Progenitor cell of endocrine pancreas (in vitro differentiated cells): Measurements from ENCODE around the gene CCDC158. TPM values are rescaled to one million over a fixed set of nuclear protein-coding genes. Genes with fewer than 3 reads are reported as not detected.
"Not testable (repeated sequence)": the region's sequence is repeated elsewhere in the genome, so short reads cannot be mapped to it uniquely, and the experiment has no call there.

Source experiments
- DNase-seq: peaks from one replicate; pipeline ENCODE4 v3.0.0; 2021; ENCODE audit warnings: low spot score; ENCODE audit not compliant: unreplicated experiment
- H3K27ac Mint-ChIP-seq: 2 replicates; pipeline ENCODE4 v1.8.0; 2021; ENCODE audit warnings: mild to moderate bottlenecking, moderate library complexity, mixed read lengths
- H3K27me3 Mint-ChIP-seq: 2 replicates; pipeline ENCODE4 v1.8.0; 2021; ENCODE audit warnings: mixed read lengths
- H3K36me3 Mint-ChIP-seq: 2 replicates; pipeline ENCODE4 v1.8.0; 2022; ENCODE audit warnings: mixed read lengths; ENCODE audit not compliant: insufficient read depth
- H3K4me1 Mint-ChIP-seq: 2 replicates; pipeline ENCODE4 v1.8.0; 2021; ENCODE audit warnings: low read depth, mixed read lengths
- H3K4me3 Mint-ChIP-seq: 2 replicates; pipeline ENCODE4 v1.8.0; 2021; ENCODE audit warnings: low read depth, mild to moderate bottlenecking, moderate library complexity, mixed read lengths
- H3K9me3 Mint-ChIP-seq: 2 replicates; pipeline ENCODE4 v1.8.0; 2021; ENCODE audit warnings: low read depth, mixed read lengths
- CTCF ChIP-seq: fragments of 200-600 bp; sonication (generic); IDR thresholded peaks from one replicate; pipeline ENCODE4 v1.5.0; 2021; ENCODE audit warnings: antibody characterized with exemption, mild to moderate bottlenecking; ENCODE audit not compliant: unreplicated experiment
- total RNA-seq: library from RNA; stranded (reverse); gene quantifications from 2 replicates; pipeline ENCODE4 v1.2.1, GENCODE V29; 2021

The CCDC158 gene
- total RNA-seq, 1 donor from 2014 or later, result not detected

- Mint-ChIP-seq H3K4me3 (no peak overlapping the region), H3K27me3 (no peaks in the 10 kb centered on the region), H3K27ac (no peak overlapping the region), H3K4me1 (peaks cover 6% of the 10 kb centered on the region), H3K36me3 (peaks cover 11% of the 10 kb centered on the region), H3K9me3 (peaks cover 17% of the 10 kb centered on the region)
- no peak for TF ChIP-seq CTCF
- DNase-seq, result no peak
Observed at GRCh38 chr4:76296286-76296820, 124.6 kb downstream of the CCDC158 start.

GRCh38 chr4:76293772-76294171 lies 127.2 kb downstream of the CCDC158 start:
- H3K27me3 Mint-ChIP-seq, result no peaks in the 10 kb centered on the region
- H3K36me3 Mint-ChIP-seq, result peaks cover 11% of the 10 kb centered on the region
- DNase-seq, result no peak
- no peak overlapping the region for H3K4me3 Mint-ChIP-seq
- no peak for TF ChIP-seq CTCF
- peaks cover 2% of the 10 kb centered on the region for H3K4me1 Mint-ChIP-seq
- H3K9me3 Mint-ChIP-seq, result peaks cover 17% of the 10 kb centered on the region
- no peak overlapping the region for H3K27ac Mint-ChIP-seq

GRCh38 chr4:76292730-76293129 lies 128.2 kb downstream of the CCDC158 start:
- Mint-ChIP-seq H3K9me3 (peaks cover 15% of the 10 kb centered on the region), H3K36me3 (peaks cover 5% of the 10 kb centered on the region), H3K4me3 (no peak overlapping the region), H3K4me1 (peaks cover 2% of the 10 kb centered on the region), H3K27ac (no peak overlapping the region), H3K27me3 (no peaks in the 10 kb centered on the region)
- TF ChIP-seq CTCF, result no peak
- DNase-seq, result no peak

GRCh38 chr4:76287811-76288210 lies 133.1 kb downstream of the CCDC158 start:
- H3K27ac Mint-ChIP-seq, H3K27me3 Mint-ChIP-seq, H3K4me1 Mint-ChIP-seq, H3K4me3 Mint-ChIP-seq, DNase-seq, H3K36me3 Mint-ChIP-seq: not testable (repeated sequence)
- H3K9me3 Mint-ChIP-seq, result peaks cover 18% of the 10 kb centered on the region

- Mint-ChIP-seq H3K4me1 (peaks cover 8% of the 10 kb centered on the region), H3K27ac (no peak overlapping the region)
Observed at GRCh38 chr4:76283900-76284299, 137.0 kb downstream of the CCDC158 start.

More at GRCh38 chr4:76283900-76284299, 137.0 kb downstream of the CCDC158 start:
- no peaks in the 10 kb centered on the region for H3K27me3 Mint-ChIP-seq
- peaks cover 18% of the 10 kb centered on the region for H3K9me3 Mint-ChIP-seq
- TF ChIP-seq CTCF, result no peak
- no peak overlapping the region for H3K4me3 Mint-ChIP-seq
- no peak for DNase-seq
- H3K36me3 Mint-ChIP-seq, result peaks cover 3% of the 10 kb centered on the region
